WTC11 (cell line): ENCODE results near the gene TBC1D17. TPM values are rescaled to one million over a fixed set of nuclear protein-coding genes. Genes with fewer than 3 reads are reported as not detected.

Experiments
- ATAC-seq: fragments of 200-7000 bp; cut with Tn5 transposase; 2 replicates; pipeline ENCODE4 v1.10.0; 2021; ENCODE audit warnings: mild to moderate bottlenecking, moderate library complexity
- CTCF ChIA-PET: fragments of 300-600 bp; sonication (Branson Sonifier 250); formaldehyde crosslinking; loops from one replicate; lab custom pipeline; 2021; ENCODE audit warnings: antibody characterized with exemption; lab: Charles Lee
- POLR2A ChIA-PET: fragments of 350-600 bp; sonication (Branson Sonifier 250); formaldehyde crosslinking; loops from one replicate; lab custom pipeline; 2021; ENCODE audit warnings: antibody characterized with exemption; lab: Charles Lee
- DNase-seq: peaks from one replicate; pipeline ENCODE4 v3.0.0; 2021; ENCODE audit warnings: low spot score
- H3K27ac Mint-ChIP-seq: 2 replicates; pipeline ENCODE4 v1.8.0; 2021; ENCODE audit warnings: mixed read lengths
- H3K27me3 Mint-ChIP-seq: 2 replicates; pipeline ENCODE4 v1.8.0; 2021; ENCODE audit warnings: low read depth, mild to moderate bottlenecking, moderate library complexity, mixed read lengths
- H3K36me3 Mint-ChIP-seq: 2 replicates; pipeline ENCODE4 v1.8.0; 2021; ENCODE audit warnings: mixed read lengths
- H3K4me1 Mint-ChIP-seq: 2 replicates; pipeline ENCODE4 v1.8.0; 2022; ENCODE audit warnings: mixed read lengths
- H3K4me3 Mint-ChIP-seq: 2 replicates; pipeline ENCODE4 v1.8.0; 2021; ENCODE audit warnings: mild to moderate bottlenecking, moderate library complexity, mixed read lengths
- H3K9me3 Mint-ChIP-seq: 2 replicates; pipeline ENCODE4 v1.8.0; 2021; ENCODE audit warnings: mixed read lengths
- FOXJ3 ChIP-seq: sonication (generic); formaldehyde crosslinking; IDR thresholded peaks from 2 replicates; pipeline ENCODE4 v1.9.0; 2021; ENCODE audit warnings: missing genetic modification reagents, mild to moderate bottlenecking, borderline replicate concordance
- JAZF1 ChIP-seq: fragments of 250-450 bp; sonication (Bioruptor Pico); IDR thresholded peaks from 2 replicates; pipeline ENCODE4 v1.9.0; 2021; ENCODE audit warnings: moderate library complexity, mild to moderate bottlenecking, inconsistent platforms
- JUN ChIP-seq: sonication (generic); formaldehyde crosslinking; IDR thresholded peaks from 2 replicates; pipeline ENCODE4 v1.8.0; 2023; ENCODE audit warnings: mild to moderate bottlenecking, missing genetic modification reagents
- TEAD4 ChIP-seq: sonication (generic); formaldehyde crosslinking; IDR thresholded peaks from 2 replicates; pipeline ENCODE4 v1.8.0; 2022; ENCODE audit warnings: mild to moderate bottlenecking, missing genetic modification reagents
- ZNF671 ChIP-seq: fragments of 250-450 bp; sonication (Bioruptor Pico); IDR thresholded peaks from 2 replicates; pipeline ENCODE4 v1.8.0; 2021; ENCODE audit warnings: mild to moderate bottlenecking
- total RNA-seq: library from RNA; stranded (reverse); gene quantifications from 3 replicates; pipeline ENCODE4 v1.2.3, GENCODE V29; 2021
- TF ChIP-seq, protein P1 (sequence below): sonication (generic); formaldehyde crosslinking; IDR thresholded peaks from 2 replicates; pipeline ENCODE4 v1.8.0; 2022; ENCODE audit warnings: missing genetic modification reagents
- TF ChIP-seq, protein P2 (sequence below): sonication (generic); formaldehyde crosslinking; IDR thresholded peaks from 2 replicates; pipeline ENCODE4 v1.8.1; 2023; ENCODE audit warnings: mild to moderate bottlenecking, missing genetic modification reagents, moderate library complexity
- TF ChIP-seq, protein P3 (sequence below): sonication (generic); formaldehyde crosslinking; IDR thresholded peaks from 2 replicates; pipeline ENCODE4 v1.8.0; 2022; ENCODE audit warnings: mild to moderate bottlenecking, missing genetic modification reagents
- TF ChIP-seq, protein P4 (sequence below): fragments of 250-450 bp; sonication (Bioruptor Pico); IDR thresholded peaks from 2 replicates; pipeline ENCODE4 v1.8.0; 2021; ENCODE audit warnings: mild to moderate bottlenecking
- TF ChIP-seq, protein P5 (sequence below): sonication (generic); formaldehyde crosslinking; IDR thresholded peaks from 2 replicates; pipeline ENCODE4 v1.8.1; 2022; ENCODE audit warnings: mild to moderate bottlenecking, moderate library complexity, missing genetic modification reagents

The TBC1D17 gene
- total RNA-seq, 1 experiment from 2014 or later: 52.8 TPM

DNA sequence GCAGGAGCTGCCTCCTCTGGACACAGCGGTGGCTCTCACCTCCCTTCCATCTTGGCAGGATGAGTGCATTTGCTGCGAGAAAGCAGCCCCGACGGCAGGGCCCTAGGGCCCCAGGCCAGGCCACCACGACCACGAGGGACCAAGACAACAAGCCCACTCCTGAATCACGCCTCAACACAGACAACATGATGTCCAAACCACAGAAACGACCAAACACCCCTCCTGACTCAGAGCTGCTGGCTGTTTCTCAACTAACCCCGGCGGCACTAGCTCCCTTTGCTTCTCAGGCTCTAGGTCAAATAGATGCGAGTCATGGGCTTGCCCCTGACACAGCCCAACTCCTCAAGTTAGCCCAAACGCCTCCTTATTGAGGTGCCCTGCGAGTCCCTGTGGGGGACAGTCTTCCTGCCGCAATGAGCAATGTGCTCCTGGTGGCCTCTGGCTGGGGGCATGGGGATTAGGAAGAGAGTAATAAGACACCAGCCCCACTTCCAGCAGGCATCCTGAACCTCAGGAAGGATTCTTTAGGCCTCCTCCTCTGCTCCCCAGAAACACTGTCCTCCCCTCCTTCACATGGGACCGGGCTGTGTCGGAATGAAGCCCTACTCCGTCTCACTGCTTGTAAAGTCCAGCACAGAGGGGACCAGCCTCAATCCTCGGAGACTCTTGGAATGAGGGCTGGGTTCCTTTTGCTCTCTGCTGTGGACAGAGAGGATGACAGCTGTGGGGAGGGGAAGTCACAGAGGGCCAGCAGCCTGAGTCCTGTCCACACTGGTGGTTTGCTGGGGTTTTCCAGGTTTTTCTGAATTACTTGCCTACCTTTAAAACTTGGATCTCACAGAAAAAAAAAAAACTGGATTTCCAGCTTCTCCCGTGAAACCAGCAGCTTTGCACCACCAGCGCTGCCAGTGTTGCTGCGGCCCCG lies 44.6 kb downstream of the TBC1D17 start:
- no peak overlapping the region for H3K4me3 Mint-ChIP-seq
- no peaks in the 10 kb centered on the region for H3K9me3 Mint-ChIP-seq
- no peak; the same call in 1 of the 2 replicates for ATAC-seq
- peaks cover 31% of the 10 kb centered on the region for H3K36me3 Mint-ChIP-seq
- H3K4me1 Mint-ChIP-seq: peaks cover 33% of the 10 kb centered on the region
- H3K27me3 Mint-ChIP-seq: no peaks in the 10 kb centered on the region
- POLR2A ChIA-PET: interaction anchor here (0.5 to 1.0 kb wide), 2 partner anchors 8 to 76 kb away, joined by 3 read pairs; no protein-coding TSS in a partner anchor
- DNase-seq: no peak
- TF ChIP-seq, protein P1, sequence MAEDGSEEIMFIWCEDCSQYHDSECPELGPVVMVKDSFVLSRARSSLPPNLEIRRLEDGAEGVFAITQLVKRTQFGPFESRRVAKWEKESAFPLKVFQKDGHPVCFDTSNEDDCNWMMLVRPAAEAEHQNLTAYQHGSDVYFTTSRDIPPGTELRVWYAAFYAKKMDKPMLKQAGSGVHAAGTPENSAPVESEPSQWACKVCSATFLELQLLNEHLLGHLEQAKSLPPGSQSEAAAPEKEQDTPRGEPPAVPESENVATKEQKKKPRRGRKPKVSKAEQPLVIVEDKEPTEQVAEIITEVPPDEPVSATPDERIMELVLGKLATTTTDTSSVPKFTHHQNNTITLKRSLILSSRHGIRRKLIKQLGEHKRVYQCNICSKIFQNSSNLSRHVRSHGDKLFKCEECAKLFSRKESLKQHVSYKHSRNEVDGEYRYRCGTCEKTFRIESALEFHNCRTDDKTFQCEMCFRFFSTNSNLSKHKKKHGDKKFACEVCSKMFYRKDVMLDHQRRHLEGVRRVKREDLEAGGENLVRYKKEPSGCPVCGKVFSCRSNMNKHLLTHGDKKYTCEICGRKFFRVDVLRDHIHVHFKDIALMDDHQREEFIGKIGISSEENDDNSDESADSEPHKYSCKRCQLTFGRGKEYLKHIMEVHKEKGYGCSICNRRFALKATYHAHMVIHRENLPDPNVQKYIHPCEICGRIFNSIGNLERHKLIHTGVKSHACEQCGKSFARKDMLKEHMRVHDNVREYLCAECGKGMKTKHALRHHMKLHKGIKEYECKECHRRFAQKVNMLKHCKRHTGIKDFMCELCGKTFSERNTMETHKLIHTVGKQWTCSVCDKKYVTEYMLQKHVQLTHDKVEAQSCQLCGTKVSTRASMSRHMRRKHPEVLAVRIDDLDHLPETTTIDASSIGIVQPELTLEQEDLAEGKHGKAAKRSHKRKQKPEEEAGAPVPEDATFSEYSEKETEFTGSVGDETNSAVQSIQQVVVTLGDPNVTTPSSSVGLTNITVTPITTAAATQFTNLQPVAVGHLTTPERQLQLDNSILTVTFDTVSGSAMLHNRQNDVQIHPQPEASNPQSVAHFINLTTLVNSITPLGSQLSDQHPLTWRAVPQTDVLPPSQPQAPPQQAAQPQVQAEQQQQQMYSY (CRISPR knock-in tag): no peak
- TF ChIP-seq, protein P2, sequence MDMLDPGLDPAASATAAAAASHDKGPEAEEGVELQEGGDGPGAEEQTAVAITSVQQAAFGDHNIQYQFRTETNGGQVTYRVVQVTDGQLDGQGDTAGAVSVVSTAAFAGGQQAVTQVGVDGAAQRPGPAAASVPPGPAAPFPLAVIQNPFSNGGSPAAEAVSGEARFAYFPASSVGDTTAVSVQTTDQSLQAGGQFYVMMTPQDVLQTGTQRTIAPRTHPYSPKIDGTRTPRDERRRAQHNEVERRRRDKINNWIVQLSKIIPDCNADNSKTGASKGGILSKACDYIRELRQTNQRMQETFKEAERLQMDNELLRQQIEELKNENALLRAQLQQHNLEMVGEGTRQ (CRISPR knock-in tag): no peak
- H3K27ac Mint-ChIP-seq: peak overlapping the region; percentile 70
- CTCF ChIA-PET: interaction anchor here (0.9 to 1.6 kb wide), 3 partner anchors 32 to 204 kb away, joined by 4 to 5 read pairs (median 4); no protein-coding TSS in a partner anchor

DNA sequence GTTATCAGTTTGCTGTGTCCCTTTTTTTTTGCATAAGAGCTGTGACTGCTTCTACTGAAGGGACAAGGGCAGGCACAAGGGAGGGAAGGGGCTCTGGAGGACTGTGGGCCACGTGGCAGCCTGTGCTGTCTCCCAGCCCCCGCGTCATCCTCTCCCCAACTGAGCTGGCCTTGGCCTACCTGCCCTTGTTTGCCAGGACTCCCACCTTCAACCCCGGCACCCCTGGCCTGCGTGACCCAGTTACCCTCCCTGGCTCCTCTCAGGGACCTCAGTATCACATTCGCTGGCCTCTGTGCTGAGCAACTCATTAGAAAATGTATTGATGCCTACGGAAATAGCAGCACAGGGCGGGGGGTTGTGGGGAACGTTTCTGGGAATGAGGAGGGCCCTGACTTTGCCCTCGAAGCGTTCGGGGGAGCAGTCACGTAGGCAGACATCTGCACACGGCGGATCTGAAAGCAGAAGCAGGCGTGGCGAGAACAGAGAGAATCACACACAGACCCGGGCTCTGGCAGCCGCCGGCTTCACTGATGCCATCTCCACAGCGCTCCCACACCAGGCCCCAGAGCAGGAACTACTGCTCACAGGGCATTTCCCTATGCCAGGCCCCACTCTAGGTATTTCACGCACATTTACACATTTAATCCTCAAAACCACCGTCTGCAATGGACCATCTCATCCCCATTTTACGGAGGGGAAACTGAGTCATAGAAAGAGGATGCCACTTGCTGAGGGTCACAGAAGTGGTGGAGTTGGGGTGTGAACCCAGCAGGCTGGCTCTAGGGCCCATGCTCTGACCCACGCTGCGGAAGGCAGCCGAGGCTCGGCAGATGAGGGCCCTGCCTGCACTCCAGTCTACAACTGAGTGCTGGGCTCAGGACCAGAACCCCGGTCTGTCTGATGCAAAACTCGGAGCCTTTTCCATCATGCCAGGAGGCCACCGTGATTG lies 45.8 kb downstream of the TBC1D17 start:
- Mint-ChIP-seq H3K36me3 (peaks cover 34% of the 10 kb centered on the region), H3K27ac (0 out of 2 replicates have a peak overlapping the region, but pooled peaks have one; percentile 36), H3K4me1 (peaks cover 40% of the 10 kb centered on the region), H3K4me3 (no peak overlapping the region), H3K9me3 (no peaks in the 10 kb centered on the region), H3K27me3 (no peaks in the 10 kb centered on the region)
- CTCF ChIA-PET: no interaction called here
- ATAC-seq (no peak), DNase-seq (no peak)
- POLR2A ChIA-PET: no interaction called here
- TF ChIP-seq, protein P3, sequence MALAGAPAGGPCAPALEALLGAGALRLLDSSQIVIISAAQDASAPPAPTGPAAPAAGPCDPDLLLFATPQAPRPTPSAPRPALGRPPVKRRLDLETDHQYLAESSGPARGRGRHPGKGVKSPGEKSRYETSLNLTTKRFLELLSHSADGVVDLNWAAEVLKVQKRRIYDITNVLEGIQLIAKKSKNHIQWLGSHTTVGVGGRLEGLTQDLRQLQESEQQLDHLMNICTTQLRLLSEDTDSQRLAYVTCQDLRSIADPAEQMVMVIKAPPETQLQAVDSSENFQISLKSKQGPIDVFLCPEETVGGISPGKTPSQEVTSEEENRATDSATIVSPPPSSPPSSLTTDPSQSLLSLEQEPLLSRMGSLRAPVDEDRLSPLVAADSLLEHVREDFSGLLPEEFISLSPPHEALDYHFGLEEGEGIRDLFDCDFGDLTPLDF (CRISPR knock-in tag): no peak
- TF ChIP-seq, protein P4, sequence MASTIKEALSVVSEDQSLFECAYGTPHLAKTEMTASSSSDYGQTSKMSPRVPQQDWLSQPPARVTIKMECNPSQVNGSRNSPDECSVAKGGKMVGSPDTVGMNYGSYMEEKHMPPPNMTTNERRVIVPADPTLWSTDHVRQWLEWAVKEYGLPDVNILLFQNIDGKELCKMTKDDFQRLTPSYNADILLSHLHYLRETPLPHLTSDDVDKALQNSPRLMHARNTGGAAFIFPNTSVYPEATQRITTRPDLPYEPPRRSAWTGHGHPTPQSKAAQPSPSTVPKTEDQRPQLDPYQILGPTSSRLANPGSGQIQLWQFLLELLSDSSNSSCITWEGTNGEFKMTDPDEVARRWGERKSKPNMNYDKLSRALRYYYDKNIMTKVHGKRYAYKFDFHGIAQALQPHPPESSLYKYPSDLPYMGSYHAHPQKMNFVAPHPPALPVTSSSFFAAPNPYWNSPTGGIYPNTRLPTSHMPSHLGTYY (CRISPR knock-in tag): no peak
- TF ChIP-seq ZNF671 (CRISPR knock-in tag) (no peak), JAZF1 (CRISPR knock-in tag) (no peak), FOXJ3 (no peak), JUN (CRISPR knock-in tag) (no peak), TEAD4 (CRISPR knock-in tag) (no peak)
- TF ChIP-seq, protein P5, sequence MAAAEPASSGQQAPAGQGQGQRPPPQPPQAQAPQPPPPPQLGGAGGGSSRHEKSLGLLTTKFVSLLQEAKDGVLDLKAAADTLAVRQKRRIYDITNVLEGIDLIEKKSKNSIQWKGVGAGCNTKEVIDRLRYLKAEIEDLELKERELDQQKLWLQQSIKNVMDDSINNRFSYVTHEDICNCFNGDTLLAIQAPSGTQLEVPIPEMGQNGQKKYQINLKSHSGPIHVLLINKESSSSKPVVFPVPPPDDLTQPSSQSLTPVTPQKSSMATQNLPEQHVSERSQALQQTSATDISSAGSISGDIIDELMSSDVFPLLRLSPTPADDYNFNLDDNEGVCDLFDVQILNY (CRISPR knock-in tag): no peak
